ENCODE data around the gene RAC3. TPM values are rescaled to one million over a fixed set of nuclear protein-coding genes. Genes with fewer than 3 reads are reported as not detected.

Gene RAC3
- total RNA-seq, 1 experiment from 2014 or later: 9.9 TPM

GRCh38 chr17:82076018-82076784 lies 44.7 kb downstream of the RAC3 start:
- Histone ChIP-seq H3K9me3 (replicated peaks) (no peaks in the 10 kb centered on the region), H3K27ac (no peak overlapping the region), H3K27me3 (replicated peaks) (peaks cover 8% of the 10 kb centered on the region), H3K4me1 (replicated peaks) (no peaks in the 10 kb centered on the region), H3K4me3 (no peak overlapping the region), H3K36me3 (peaks cover 34% of the 10 kb centered on the region)
- DNase-seq (ENCODE audit: low read depth in 1 of 2, low spot score in 2 of 2): no peak

- H3K4me1 ChIP-seq (replicated peaks): no peaks in the 10 kb centered on the region
- H3K36me3 ChIP-seq: peaks cover 39% of the 10 kb centered on the region
- peaks cover 8% of the 10 kb centered on the region for H3K27me3 ChIP-seq (replicated peaks)
- DNase-seq (ENCODE audit: low read depth in 1 of 2, low spot score in 2 of 2): no peak
- H3K4me3 ChIP-seq: no peak overlapping the region
- no peak overlapping the region for H3K27ac ChIP-seq
- no peaks in the 10 kb centered on the region for H3K9me3 ChIP-seq (replicated peaks)
Measured at GRCh38 chr17:82076785-82077591, 45.5 kb downstream of the RAC3 start.

- Histone ChIP-seq H3K4me1 (replicated peaks) (no peaks in the 10 kb centered on the region), H3K27ac (no peak overlapping the region), H3K36me3 (peaks cover 47% of the 10 kb centered on the region), H3K27me3 (replicated peaks) (peaks cover 8% of the 10 kb centered on the region), H3K9me3 (replicated peaks) (no peaks in the 10 kb centered on the region), H3K4me3 (no peak overlapping the region)
- DNase-seq (ENCODE audit: low read depth in 1 of 2, low spot score in 2 of 2): no peak
Measured at GRCh38 chr17:82077617-82078358, 46.3 kb downstream of the RAC3 start.

- Histone ChIP-seq H3K36me3 (peaks cover 54% of the 10 kb centered on the region), H3K27ac (no peak overlapping the region), H3K9me3 (replicated peaks) (no peaks in the 10 kb centered on the region), H3K4me3 (no peak overlapping the region), H3K27me3 (replicated peaks) (peaks cover 6% of the 10 kb centered on the region), H3K4me1 (replicated peaks) (no peaks in the 10 kb centered on the region)
- DNase-seq (ENCODE audit: low read depth in 1 of 2, low spot score in 2 of 2): no peak
Measured at GRCh38 chr17:82078433-82078832, 47.0 kb downstream of the RAC3 start.

GRCh38 chr17:82079001-82079677 lies 47.7 kb downstream of the RAC3 start:
- Histone ChIP-seq H3K9me3 (replicated peaks) (no peaks in the 10 kb centered on the region), H3K4me1 (replicated peaks) (no peaks in the 10 kb centered on the region), H3K36me3 (peaks cover 61% of the 10 kb centered on the region), H3K27me3 (replicated peaks) (peaks cover 3% of the 10 kb centered on the region), H3K27ac (no peak overlapping the region), H3K4me3 (no peak overlapping the region)
- no peak for DNase-seq (ENCODE audit: low read depth in 1 of 2, low spot score in 2 of 2)

GRCh38 chr17:82080048-82080788 lies 48.7 kb downstream of the RAC3 start:
- Histone ChIP-seq H3K9me3 (replicated peaks) (no peaks in the 10 kb centered on the region), H3K36me3 (peaks cover 72% of the 10 kb centered on the region), H3K27me3 (replicated peaks) (no peaks in the 10 kb centered on the region), H3K4me1 (replicated peaks) (no peaks in the 10 kb centered on the region), H3K4me3 (no peak overlapping the region), H3K27ac (no peak overlapping the region)
- DNase-seq (ENCODE audit: low read depth in 1 of 2, low spot score in 2 of 2): no peak

- no peak overlapping the region for H3K4me3 ChIP-seq
- no peaks in the 10 kb centered on the region for H3K27me3 ChIP-seq (replicated peaks)
- H3K36me3 ChIP-seq: peaks cover 79% of the 10 kb centered on the region
- H3K4me1 ChIP-seq (replicated peaks): no peaks in the 10 kb centered on the region
- H3K27ac ChIP-seq: no peak overlapping the region
- H3K9me3 ChIP-seq (replicated peaks): no peaks in the 10 kb centered on the region
- no peak for DNase-seq (ENCODE audit: low read depth in 1 of 2, low spot score in 2 of 2)
Measured at GRCh38 chr17:82080789-82081464, 49.4 kb downstream of the RAC3 start.

- peaks cover 85% of the 10 kb centered on the region for H3K36me3 ChIP-seq
- no peaks in the 10 kb centered on the region for H3K27me3 ChIP-seq (replicated peaks)
- no peak for DNase-seq (ENCODE audit: low read depth in 1 of 2, low spot score in 2 of 2)
Measured at GRCh38 chr17:82081546-82081945, 50.1 kb downstream of the RAC3 start.

GRCh38 chr17:82081966-82082365 lies 50.5 kb downstream of the RAC3 start:
- no peak overlapping the region for H3K4me3 ChIP-seq
- no peaks in the 10 kb centered on the region for H3K4me1 ChIP-seq (replicated peaks)
- H3K27me3 ChIP-seq (replicated peaks): no peaks in the 10 kb centered on the region
- H3K27ac ChIP-seq: no peak overlapping the region
- DNase-seq (ENCODE audit: low read depth in 1 of 2, low spot score in 2 of 2): no peak
- H3K9me3 ChIP-seq (replicated peaks): no peaks in the 10 kb centered on the region
- peaks cover 89% of the 10 kb centered on the region for H3K36me3 ChIP-seq

More at GRCh38 chr17:82081546-82081945, 50.1 kb downstream of the RAC3 start:
- Histone ChIP-seq H3K27ac (no peak overlapping the region), H3K9me3 (replicated peaks) (no peaks in the 10 kb centered on the region), H3K4me1 (replicated peaks) (no peaks in the 10 kb centered on the region), H3K4me3 (no peak overlapping the region)

GRCh38 chr17:82082456-82082855 lies 51.0 kb downstream of the RAC3 start:
- H3K36me3 ChIP-seq: peaks cover 94% of the 10 kb centered on the region
- no peak for DNase-seq (ENCODE audit: low read depth in 1 of 2, low spot score in 2 of 2)
- no peak overlapping the region for H3K27ac ChIP-seq
- H3K27me3 ChIP-seq (replicated peaks): no peaks in the 10 kb centered on the region
- H3K4me3 ChIP-seq: no peak overlapping the region
- H3K9me3 ChIP-seq (replicated peaks): no peaks in the 10 kb centered on the region
- H3K4me1 ChIP-seq (replicated peaks): no peaks in the 10 kb centered on the region

- Histone ChIP-seq H3K9me3 (replicated peaks) (no peaks in the 10 kb centered on the region), H3K4me1 (replicated peaks) (no peaks in the 10 kb centered on the region), H3K27ac (no peak overlapping the region), H3K4me3 (no peak overlapping the region), H3K36me3 (peaks cover 95% of the 10 kb centered on the region), H3K27me3 (replicated peaks) (no peaks in the 10 kb centered on the region)
- DNase-seq (ENCODE audit: low read depth in 1 of 2, low spot score in 2 of 2): no peak
Measured at GRCh38 chr17:82083009-82083408, 51.5 kb downstream of the RAC3 start.

All from SJSA1 (cell line).